Suppressor macrophage treated with lipopolysaccharide for 1 hour (primary cell): ENCODE measurements around the gene NELFCD.
"Not testable (repeated sequence)": the region's sequence is repeated elsewhere in the genome, so short reads cannot be mapped to it uniquely, and the experiment has no call there.

Experiments used
- DNase-seq, 3 donors: peaks; one replicate each; pipeline ENCODE4 v3.0.0-alpha.2; 2020 to 2022

NELFCD gene

DNA sequence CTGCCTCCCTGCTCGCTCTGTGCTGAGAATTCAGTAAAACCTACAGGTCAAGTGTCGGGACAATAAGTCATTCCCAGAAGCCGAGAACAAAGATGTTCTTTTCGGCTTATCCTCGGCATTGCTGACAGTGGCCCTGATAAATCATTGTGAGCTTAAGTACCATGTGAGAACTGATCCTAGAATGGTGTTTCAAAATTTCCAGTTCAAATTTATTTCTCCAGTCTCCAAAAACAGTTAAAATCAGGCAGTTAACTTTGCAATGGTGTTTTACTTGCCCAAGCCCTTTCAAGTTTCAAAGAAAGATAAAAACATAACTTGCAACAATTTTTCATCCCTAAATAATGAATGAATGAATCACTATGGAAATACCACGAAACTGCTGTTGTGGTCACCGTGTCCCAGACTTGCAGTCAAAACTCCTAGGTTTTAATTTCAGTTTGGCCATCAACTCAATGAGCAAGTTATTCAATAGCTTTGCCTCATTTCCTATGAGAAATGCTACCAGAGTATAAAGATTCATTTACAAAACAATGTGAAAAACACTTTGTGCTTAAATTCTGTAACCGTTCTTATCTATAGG lies 46.8 kb downstream of the NELFCD start:
- DNase-seq = no peak

DNA sequence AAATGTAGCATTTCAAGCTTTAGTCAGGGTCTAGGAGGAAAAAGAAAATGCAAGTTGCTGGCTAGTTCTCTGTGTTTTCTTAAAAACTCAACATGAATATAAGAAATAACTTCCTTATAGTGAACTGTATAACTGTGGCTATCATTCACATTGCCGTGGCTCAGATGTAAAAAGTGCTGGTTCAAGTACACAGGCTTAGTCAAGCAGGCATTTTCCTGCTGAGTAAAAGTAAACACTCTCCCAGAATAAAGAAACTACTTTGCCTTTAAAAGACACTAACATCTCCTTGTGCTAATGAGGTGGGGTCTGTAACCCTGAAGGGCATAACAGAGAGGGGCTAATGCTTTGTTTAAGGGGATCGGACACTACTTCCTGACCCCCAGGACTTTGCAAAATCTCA lies 47.8 kb downstream of the NELFCD start:
- no peak for DNase-seq

DNA sequence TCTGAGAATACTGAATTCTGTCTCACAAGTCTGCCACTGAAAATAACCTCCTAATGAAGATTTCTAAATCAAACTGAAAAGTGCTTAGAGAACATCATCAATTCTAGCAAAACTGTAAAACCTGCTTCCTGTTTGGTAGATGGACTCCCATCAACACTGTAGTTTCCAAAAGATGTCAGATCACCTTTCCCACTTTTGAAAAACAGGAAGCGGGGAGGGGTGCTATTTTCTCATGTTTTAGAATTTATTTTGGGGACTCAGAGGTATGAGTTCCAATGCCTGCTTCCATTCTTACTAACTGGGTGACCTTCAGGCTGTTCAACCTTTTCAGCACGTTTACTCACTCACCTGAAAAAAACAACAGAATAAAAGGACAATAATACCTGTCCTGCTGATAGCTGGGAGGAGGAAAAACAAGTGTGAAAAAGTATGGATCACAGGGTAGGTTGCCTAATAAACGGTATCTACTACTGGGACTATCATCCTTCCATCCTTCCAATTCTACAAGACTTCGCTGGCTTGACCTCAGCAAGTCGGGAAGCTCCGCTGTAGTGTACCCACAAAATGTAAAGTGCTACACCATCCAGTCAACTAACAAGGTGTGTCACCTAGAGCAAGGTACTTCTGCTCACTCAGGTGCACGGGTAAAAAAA lies 50.0 kb downstream of the NELFCD start:
- no peak for DNase-seq

DNA sequence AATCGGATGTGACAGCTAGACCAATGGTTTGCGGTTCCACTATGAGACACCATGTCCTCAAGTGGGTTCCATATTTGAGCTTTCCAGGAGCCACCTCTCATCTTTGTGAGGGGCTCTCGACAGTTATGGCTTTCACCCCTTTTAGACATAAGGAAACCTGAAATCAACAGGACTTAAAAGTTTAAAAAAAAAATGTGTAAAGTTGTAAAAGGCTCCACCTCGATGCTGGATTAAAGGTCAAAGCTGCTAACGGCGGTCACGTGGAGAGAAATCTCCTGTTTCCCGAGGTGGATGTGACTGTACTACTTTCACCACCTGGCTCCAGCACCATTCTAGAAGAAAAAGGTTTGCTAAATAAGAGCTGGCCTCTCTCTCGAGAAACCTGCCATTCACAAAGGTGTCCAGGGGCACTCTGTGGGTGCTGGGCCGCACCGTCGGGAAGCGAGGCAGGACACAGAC lies 50.5 kb downstream of the NELFCD start:
- DNase-seq = no peak

DNA sequence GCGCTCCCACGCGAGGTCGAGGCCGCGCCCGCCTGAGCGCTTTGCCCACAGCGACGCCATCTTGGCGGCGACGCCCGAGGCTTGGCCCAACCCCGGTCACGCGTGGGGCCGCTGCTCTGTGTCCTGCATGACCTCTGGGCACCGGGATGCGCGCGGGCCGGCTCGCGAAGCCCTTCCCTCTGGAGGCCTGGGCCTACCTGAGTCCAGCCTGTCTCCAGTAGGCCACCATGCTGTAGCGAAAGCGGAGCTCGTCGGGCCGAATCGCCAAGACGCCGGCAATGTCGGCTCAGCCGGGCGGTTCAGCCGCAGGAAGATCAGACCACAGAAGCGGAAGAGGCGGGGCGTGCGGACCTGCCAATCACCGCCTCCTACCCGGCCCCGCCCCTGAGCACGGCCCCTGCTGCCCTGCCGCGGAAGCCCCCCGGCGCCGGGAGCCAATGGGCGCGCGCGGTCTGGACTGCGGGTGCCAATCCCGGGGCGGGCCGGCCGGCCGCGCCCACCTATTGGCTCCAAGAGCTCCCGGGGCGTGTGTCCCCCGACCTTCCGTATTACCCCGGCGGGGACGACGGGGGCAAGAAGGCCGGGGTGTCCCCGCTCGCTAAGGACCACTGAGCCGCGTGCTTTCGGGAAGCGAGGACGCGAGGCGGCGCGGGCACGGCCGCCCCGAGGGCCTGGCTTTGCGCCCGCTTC lies 51.1 kb downstream of the NELFCD start, which contains the start of gene ATP5F1E:
Gene ATP5F1E, minus strand, starts transcription at position 313 of the 690 bp plus-strand sequence. Its CDS starts 84 bp downstream, at position 229.
- DNase-seq = peak; percentile 97 to 99 (median 98)

DNA sequence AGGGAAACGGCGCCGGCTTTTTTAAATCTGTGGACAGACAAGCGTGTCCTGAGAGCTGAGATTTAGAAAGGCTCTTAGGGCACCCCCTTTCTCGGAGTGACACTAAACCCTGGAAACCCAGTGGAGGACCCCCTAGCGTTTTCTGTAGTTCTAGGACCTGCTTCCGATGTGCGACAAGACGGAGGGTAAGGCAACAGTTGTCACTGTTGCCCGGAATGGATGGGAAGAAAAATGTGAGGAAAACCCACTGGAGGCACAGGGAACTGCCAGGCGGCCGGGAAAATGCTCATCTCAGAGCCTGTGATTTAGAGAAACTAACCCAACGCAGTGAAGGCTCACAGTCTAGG lies 51.6 kb downstream of the NELFCD start:
- DNase-seq = peak in 1 of 3 donors; percentile 40

DNA sequence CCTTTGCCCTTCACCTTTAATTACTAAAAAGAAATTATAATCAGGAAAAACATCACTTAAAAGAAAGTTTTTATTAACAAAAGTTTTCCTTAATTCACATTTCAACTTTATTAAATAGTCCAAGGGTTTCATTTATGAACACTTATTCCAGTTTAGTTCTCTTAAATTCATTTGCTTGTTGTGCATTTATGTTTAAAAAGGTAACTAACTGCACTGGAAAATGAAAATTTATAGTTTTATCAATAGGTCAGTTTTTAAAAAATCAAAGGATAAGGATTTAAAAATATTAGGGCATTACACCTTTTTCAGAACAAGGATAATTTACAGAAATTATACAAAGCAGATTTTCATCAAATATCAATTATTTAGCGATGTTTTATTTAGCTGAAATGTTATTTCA lies 52.0 kb downstream of the NELFCD start:
- DNase-seq = no peak

DNA sequence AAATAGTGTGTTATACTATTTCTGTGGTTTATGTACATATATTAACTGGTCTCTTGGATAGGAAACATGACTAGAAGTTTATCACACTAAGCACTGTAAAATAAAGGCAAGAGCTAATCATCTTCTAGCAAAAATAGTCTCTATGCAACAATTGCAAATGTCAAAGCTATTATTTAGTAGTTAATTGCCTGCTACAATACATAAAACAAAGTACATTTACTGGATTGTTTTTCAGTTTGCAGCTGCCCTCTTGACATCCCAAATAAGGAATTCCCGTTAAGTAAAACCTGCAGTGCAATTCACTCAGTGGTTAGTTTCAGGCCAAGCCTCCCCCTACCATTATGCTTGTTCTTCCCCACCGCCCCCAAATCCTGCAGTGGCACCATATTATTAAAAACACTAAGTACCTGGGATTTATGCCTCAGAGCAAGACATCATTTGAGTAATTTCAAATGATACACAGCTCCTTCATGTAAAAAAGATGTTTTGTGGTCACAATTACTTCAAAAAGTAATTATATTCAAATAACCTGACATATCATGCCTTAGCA lies 52.6 kb downstream of the NELFCD start:
- no peak for DNase-seq

DNA sequence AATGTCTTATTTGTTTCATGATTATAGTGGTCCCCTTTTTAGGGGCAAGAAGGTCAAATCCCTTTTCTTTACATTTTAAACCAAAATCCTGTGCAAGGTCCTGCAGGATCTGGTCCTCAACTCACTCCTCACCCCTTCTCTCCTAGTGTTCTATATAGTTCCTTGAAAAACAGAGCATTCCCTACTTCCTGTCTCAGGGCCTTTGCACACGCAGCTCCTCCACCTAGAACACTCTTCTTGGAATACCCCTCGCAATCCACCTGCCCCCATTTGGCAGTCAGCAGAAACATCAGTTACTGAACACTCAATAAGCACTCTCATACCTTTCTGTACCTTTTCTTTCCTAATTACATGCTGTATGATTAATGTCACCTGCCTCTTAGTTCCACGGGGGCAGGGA lies 54.3 kb downstream of the NELFCD start:
- DNase-seq = no peak

DNA sequence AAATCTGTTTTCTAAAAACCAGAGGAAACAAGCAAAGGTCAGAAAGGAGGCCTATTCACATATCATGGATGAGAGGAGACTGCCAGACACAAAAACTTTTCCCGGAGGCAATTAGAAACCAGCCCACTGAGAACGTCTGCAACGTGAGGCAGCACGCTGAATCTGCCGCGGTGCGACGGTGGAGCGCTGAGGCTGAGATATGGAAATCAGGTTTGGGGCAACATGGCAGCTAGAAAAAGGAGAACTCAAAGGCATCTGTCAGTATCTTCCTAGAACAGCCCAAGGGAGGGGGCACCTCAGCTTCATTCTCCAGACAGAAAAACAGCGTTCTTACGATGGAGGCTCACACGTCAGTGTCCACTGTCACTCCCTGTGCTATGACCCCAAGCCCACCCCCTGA lies 56.3 kb downstream of the NELFCD start:
- no peak for DNase-seq

DNA sequence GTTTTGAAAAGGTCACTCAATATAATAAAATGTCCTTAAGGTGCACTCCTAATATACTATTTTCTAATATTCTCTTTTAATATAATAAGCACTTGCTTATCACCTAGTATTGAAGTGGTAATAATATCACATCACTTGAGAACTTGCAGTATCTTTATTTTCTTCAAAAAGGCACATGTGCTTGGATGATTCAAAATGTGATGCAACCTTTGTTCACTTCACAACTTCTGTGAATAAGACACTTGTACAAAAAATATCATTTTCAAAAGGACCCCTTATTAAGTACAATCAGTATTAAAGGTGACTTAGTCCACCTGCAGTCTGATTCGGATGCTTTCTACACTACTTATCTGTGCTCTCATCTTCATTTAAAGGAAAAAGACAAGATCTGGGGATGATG lies 58.2 kb downstream of the NELFCD start:
- DNase-seq = peak in 2 of 3 donors; percentile 43 to 47

DNA sequence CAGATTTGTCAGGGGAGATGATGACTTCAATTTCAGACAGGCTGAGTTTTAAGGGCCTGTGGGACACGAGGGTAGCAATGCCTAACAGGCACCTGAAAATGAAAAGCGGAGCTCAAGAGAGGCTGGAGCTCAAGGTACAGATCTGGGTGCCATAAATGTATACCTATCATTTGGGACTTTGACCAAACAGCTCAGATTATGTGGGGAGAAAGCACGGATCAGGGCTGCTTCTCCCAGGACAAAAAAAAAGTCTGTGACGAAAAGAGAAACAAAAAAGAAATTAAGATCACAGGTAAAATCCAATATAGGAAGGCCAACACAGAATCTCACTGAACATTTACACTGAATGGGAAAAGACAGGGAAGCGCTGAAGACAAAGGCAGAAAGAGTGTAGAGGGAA lies 59.6 kb downstream of the NELFCD start:
- DNase-seq = no peak

DNA sequence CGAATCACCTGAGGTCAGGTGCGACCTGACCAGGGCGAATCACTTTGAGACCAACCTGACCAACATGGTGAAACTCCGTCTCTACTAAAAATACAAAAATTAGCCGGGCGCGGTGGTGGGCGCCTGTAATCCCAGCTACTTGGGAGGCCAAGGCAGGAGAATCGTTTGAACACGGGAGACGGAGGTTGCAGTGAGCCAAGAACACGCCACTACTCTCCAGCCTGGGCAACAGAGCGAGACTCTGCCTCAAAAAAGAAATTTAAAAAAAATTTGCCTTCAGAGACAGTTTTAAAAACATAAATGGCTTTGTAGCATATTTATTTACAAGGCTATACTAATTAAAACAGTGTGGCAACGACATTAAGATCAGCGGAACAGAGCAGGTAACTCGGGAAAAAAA lies 60.4 kb downstream of the NELFCD start:
- DNase-seq = not testable (repeated sequence)

DNA sequence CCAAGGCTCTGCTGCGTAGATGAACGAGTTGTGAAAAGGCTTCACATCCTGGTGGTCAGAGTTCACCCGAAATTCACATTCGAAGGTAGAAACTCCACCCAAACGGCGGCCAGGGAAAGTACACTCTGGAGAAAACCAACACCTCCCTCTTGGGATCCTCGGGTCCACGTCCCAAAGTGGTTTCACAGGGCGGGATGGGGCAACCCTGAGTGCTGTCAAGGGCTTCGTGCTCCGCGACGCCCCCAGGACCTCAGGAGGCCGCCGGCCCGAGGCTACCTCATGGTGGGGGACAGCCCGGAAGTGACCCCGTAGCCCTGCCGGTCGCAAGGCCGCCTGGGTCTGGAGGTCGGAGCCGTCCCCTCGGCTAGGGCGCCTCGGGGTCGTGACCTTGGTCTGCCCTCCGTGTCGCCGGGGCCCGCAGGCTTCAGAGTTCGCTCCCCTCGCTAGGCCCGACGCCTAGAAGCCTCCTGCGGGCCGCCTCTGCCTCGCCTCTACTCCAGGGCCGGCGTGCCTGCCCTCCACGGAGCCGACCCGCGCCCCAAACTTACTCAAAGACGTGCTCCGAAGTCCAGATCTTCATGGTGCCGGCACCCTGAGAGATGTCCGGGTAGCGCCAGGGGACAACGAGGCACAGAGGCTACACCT lies 61.2 kb downstream of the NELFCD start, which contains the start of gene PRELID3B:
Gene PRELID3B, minus strand, starts transcription at position 636 of the 645 bp plus-strand sequence. Its CDS starts 56 bp downstream, at position 580.
- DNase-seq = peak; percentile 33 to 63 (median 36)

DNA sequence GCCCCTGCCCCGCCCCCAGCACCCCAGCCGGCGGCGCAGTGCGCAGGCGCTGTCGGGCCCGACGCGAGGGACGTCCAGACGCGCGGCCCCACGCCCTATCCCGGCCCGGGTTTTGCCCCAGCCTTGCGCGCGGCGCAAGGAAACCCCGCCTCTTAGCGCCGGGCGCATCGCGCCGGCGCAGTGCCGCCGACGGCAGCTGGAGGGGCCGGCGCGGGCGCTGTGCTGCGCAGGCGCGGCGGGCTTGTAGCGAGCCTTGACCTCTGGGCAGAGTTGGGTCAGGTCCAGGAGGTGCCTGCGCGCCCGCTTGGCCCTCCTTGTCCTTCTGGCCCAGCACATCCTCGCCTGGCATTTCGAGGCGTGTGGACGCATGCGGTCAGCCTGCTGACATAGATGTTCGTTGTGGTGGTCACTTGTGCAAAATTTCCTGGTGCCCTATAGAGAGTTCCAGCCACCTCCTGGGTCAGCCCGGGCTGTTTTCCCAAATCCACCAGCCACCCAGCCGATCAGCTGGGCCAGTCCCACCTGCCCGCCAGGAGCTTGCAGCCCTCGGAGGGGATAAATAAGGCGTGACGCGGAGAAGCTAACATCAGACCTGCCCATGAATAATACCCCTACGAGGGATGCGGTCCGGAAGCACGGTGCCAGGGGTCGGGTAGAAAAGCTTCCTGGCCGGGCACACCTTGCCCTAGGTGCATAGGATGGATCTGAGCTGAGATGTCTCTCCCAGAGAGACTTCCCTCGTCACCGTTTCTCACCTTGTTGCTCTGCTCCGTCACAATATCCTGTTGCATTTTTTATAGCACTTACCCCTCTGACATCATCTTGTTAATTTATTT lies 62.0 kb downstream of the NELFCD start:
- DNase-seq = peak; percentile 97 to 99 (median 99)

DNA sequence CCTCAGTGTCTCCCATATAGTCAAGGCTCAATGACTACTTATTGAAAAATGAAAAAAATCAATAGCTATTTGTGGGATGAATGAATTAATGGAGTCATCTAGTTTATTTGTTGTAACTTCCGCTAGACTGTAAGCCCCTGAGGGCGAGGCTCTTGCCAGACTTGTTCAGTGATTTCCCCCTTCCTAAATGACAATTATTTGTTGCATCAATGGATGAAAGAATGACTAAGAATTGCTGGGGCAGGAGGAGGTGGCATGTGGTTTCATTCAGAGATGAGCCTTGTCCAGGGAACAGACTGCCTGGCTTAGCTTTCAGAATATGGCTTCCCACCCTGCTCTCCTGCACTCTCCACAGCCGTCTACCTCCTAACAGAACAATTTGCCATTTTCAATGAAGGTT lies 62.6 kb downstream of the NELFCD start:
- DNase-seq = peak; percentile 26 to 58 (median 45)

DNA sequence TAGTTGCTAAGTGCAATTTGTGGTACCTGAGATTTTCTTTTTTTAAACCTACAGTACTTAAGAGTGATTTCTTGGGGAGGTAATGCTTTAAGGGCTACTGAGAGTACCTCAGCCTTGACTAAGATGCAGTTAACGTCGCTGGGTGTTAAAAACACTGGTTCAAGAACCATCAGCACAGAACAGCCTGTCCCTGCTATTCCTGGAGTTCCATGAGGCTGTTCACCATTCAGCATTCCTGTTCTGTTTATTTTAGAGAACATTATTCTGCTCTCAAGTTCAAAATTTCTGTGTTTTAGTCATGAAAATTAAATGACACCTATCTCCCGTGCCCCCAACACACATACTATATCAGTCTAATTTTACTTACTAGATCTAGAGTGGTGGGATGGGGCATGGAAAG lies 63.2 kb downstream of the NELFCD start:
- DNase-seq = no peak
